Measurements from ENCODE around the gene AFF3.
"Not testable (repeated sequence)": the region's sequence is repeated elsewhere in the genome, so short reads cannot be mapped to it uniquely, and the experiment has no call there.

The AFF3 gene

GRCh38 chr2:99504844-99505584 is 637.4 kb downstream of the AFF3 start:
- DNase-seq: no peak

GRCh38 chr2:99503662-99504416 is 638.6 kb downstream of the AFF3 start:
- DNase-seq: not testable (repeated sequence)

- no peak for DNase-seq
These were observed 646.4 kb downstream of the AFF3 start for GRCh38 chr2:99496021-99496420.

Data from stimulated activated naive CD4-positive, alpha-beta T cell (primary cell).